Stimulated activated naive CD4-positive, alpha-beta T cell (primary cell): ENCODE measurements around the gene CACNB1.

Source experiments
- DNase-seq, 6 experiments: peaks; one replicate each; lab custom pipeline; 2025; lab: John Stamatoyannopoulos, UW

CACNB1 gene

DNA sequence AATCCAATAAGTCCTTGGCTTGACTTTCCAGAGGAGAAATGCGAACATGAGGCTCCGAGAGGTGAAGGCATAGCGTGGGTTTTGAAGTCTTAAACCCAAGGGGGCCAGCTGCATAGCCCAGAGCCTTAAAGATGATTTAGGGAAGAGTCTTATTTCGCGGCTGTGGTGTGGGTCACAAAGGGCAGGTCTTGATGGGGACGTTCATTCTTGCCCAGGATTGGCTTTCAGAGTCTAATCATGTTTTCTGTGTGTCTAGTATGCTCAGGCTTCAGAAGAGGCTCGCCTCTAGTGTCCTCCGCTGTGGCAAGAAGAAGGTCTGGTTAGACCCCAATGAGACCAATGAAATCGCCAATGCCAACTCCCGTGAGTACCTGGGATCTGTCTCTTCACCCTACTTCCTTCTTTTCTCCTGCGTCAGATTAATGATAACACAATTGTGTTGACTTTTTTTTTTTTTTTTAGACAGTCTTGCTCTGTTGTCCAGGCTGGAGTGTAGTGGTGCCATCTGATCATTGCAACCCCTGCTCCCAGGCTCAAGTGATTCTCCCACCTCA, 3.6 kb upstream of the CACNB1 start:
- DNase-seq = no peak

- DNase-seq = peak; percentile 71 to 96 (median 84)
Measured at GRCh38 chr17:39200070-39200879, 2.8 kb upstream of the CACNB1 start, which contains the start of gene RPL19. Gene RPL19, plus strand, starts transcription at chr17:39200283. Its CDS starts 62 bp downstream, at chr17:39200345.

GRCh38 chr17:39199820-39200069, 2.3 kb upstream of the CACNB1 start:
- DNase-seq = peak in 3 of 6 experiments; percentile 71 to 84 (median 83)

- no peak for DNase-seq
Measured at GRCh38 chr17:39198186-39198566, 707 bp upstream of the CACNB1 start.

- peak in 1 of 6 experiments; percentile 14 for DNase-seq
Measured at GRCh38 chr17:39196808-39197291, 619 bp downstream of the CACNB1 start.

DNA sequence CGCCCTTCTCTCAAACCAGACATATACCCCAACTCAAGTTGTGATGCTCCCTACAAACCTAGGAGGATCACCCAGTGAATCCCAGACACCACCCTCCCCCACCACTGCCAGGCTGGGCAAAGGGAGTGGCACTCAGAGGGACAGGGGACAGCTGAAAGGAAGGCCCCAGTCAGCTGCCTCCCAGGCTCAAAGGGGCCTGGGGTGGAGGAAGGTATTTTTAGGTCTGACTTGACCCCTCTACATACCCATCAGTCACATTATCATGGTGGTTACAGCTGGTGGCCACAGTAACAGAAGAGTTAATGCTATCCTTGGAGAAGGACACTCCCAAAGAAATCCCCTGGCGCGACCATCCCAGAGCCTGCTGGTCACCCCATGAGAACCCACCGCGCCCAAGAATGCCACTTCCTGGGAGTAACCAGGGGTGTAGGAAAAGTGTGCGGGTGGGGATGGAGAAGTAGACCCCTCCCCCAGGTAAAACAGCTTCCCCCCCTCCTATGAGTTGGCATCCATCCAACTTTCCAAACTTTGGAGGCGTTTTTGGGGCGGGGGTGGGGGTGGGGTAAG, 1.1 kb downstream of the CACNB1 start:
- no peak for DNase-seq

DNA sequence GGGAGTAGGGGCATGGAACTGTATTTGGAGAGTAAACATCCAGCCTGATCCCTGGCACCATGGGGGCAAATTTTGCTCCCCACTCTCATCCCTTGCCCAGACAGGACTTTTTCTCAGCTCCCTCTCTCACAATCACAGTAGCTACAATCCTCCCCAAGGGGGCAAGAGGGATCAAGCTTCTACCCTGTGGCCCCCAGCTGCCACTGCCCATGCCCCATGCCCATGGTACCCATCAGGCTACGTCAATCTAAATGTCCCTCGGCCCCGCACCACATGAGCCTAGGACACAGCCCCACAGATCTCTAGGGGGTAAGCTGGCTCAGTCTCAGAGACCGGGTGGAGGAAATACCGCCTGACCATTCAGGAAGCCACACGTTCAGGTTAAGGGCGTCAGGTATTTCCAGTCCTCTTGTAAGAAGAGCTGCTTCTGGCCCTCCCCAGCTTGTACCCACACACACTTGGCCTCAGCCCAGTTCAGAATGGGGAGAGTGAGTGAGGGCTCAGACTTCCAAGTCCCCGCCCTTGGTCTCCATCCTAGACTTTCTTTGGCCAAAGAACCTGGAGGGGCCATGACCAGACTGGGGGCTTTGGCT, 1.8 kb downstream of the CACNB1 start:
- no peak for DNase-seq

GRCh38 chr17:39194985-39195524, 2.4 kb downstream of the CACNB1 start:
- no peak for DNase-seq

GRCh38 chr17:39194089-39194984, 3.1 kb downstream of the CACNB1 start:
- no peak for DNase-seq

DNA sequence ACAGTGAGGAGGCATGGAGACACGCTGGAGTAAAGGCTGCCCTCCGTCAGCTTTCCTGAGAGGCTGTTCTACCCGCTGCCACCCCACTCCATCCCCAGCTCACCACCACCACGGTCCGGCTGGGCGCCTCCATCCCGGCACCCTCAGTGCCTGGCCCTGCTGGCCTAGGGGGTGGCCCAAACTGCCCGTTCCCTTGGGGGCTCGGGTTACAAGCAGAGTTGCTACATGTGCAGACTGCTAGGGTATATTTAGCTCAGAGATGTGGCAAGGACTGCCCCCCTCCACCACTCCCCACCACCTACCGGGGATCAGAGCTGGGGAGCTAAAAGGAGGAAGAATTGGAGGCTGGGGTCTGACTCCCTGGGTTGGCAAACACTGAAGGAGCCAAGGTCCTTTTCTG, 4.1 kb downstream of the CACNB1 start:
- DNase-seq = no peak

GRCh38 chr17:39192901-39193300, 4.6 kb downstream of the CACNB1 start:
- no peak for DNase-seq

DNA sequence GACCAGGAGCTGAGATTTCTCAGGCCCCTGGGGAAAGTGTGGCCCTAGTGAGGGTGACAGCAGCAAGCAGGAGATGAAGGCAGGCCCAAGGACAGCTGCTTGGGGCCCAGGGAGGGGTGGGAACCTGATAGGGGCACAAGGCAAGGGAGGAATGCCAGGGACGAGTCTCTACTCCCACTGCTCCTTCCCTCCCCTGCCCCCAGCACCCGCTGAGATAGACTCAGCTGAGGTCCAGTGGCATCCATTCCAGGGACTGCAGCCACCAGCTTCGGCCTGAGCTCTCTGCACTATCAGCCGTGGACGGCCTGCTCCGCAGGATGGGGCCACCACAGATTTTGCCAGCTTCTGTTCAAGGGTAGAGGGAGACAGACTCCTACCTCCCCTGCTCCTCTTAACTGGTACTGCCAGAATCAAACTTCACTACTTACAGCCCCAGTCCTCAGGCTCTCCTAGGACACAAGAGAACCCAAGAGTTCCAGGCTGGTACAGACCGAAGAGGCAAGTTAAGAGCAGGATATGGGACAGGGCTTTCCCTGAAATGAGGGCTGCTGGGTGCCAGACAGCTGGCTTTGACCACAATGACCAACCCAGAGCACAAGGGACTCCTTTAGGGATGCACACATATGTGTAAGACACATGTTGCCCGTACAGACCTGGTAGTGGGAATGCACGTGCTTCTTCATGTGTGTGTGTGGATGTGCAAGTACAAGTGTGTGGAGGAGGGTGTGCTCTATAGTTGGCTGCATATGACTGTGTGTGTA, 5.5 kb downstream of the CACNB1 start:
- no peak for DNase-seq

DNA sequence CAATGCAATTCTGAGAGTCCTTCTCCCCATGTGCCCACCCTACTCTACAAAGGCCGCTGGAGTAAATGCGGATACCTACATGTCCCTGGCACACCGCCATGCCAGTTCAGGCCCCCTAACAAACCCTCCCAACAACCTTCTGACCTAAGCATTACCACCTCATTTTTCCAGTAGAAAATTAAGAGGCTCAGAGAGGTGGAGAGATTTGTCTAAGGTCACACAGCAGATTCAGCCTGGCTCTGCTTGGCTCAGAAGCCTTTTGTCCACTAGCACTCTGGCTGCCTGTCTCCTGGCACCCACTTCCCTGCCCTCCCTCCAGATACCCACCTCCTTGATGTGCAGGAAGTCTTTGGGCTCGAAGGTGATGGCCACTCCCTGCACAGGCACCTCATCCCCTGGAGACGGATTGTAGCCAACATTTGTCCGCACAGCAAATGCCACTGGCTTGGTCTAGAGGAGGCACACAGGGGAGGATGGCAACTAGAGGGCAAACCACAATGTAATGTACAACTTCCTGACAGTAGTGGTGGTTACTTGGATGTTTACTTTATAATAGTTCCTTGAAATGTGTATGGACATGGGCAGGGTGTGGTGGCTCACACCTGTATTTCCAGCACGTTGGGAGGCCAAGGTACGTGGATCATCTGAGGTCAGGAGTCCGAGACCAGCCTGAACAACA, 10.2 kb downstream of the CACNB1 start:
- no peak for DNase-seq

DNA sequence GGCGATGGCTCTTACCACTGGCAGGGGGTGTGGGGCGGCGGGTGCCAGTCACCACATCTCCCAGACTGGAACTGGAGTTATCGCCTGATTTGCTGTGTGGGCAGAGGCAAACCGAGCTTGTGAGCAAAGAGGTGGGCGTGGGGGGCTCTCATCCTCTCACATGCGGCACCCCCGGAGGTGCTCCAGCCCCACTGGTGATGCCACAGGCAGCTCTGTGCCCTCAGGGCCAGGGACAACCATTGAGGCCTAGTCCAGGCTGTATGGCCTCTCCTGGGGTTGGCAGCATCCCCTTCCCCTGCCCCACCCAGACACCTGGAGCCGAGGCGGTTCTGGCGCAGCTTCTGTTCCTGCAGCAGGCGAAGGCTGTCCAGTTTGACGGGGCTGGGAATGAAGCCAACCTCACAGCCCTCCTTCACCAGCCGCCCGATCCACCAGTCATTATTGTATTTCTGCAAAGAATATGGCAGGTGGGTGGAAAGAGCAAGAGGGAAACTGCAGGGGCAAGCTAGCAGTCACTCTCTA, 10.9 kb downstream of the CACNB1 start:
- DNase-seq = no peak

GRCh38 chr17:39183720-39184119, 13.7 kb downstream of the CACNB1 start:
- DNase-seq = no peak

DNA sequence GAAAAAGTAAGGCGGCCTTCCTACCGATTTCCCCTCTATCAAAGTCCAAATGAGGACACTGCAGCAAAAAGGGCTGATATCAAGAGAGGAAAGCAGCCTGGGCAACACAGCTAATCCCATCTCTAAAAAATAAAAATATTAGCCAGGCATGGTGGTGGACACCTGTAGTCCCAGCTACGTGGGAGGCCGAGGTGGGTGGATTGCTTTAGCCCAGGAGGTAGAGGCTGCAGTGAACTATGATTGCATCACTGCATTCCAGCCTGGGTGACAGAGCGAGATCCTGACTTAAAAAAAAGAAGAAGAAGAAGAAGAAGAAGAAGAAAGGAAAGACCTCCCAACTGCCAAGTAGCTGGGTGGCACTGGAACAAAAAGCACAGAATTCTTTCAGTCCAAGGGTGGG, 14.4 kb downstream of the CACNB1 start:
- DNase-seq = no peak

- no peak for DNase-seq
Measured at GRCh38 chr17:39181303-39181702, 16.2 kb downstream of the CACNB1 start.

- DNase-seq = no peak
Measured at GRCh38 chr17:39178536-39178935, 18.9 kb downstream of the CACNB1 start.

DNA sequence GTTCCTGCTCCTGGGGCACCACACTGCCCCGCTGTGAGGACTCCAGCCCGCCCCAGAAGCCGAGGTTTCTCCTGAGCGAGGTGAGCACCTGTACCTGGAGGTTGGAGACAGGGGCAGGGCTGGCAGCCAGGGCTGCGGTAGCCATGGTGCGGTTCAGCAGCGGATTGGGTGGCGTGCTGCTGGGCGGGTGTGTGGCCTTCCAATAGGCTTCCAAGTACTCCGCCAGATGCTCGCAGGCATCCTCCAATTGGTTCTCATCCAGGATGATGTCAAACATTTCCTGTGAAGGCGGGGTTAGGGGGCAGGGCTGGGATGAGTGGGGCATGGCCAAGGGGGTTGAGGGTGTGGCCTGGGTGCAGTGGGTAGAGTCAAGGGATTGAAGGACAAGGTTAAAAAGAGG, 20.2 kb downstream of the CACNB1 start:
- no peak for DNase-seq

GRCh38 chr17:39175695-39176093, 21.8 kb downstream of the CACNB1 start:
- no peak for DNase-seq
